Ascending aorta (tissue), 2 donors: Measurements from ENCODE around the gene ELMO1. TPM values are rescaled to one million over a fixed set of nuclear protein-coding genes. Genes with fewer than 3 reads are reported as not detected.

Source experiments
- DNase-seq, 2 donors: peaks; one replicate each; pipeline ENCODE4 v3.0.0-alpha.2; 2019; ENCODE audit warnings: low spot score in 2 of 2
- H3K27ac ChIP-seq, 2 donors: fragments of 200-600 bp; sonication (generic); one replicate each; pipeline ENCODE4 v1.5.1; 2016 to 2017; ENCODE audit warnings: mild to moderate bottlenecking in 1 of 2
- H3K27me3 ChIP-seq: fragments of 200-600 bp; sonication (generic); one replicate; pipeline ENCODE4 v1.5.1; 2017
- H3K36me3 ChIP-seq, 2 donors: fragments of 200-600 bp; sonication (generic); one replicate each; pipeline ENCODE4 v1.5.1; 2016
- H3K4me1 ChIP-seq, 2 donors: fragments of 200-600 bp; sonication (generic); one replicate each; pipeline ENCODE4 v1.5.1; 2016 to 2017; ENCODE audit warnings: mild to moderate bottlenecking in 1 of 2
- H3K4me3 ChIP-seq, 2 donors: fragments of 200-600 bp; sonication (generic); one replicate each; pipeline ENCODE4 v1.5.1; 2016 to 2017; ENCODE audit warnings: mild to moderate bottlenecking in 1 of 2
- H3K9me3 ChIP-seq, 2 donors: fragments of 200-600 bp; sonication (generic); one replicate each; pipeline ENCODE4 v1.5.1; 2016
- CTCF ChIP-seq, 3 experiments: fragments of 200-600 bp in 2 of 3; fragments of 450-650 bp in 1 of 3; sonication (generic) in 2 of 3; IDR thresholded peaks; one replicate each; pipeline ENCODE4 v1.5.1; 2016 to 2019; ENCODE audit warnings: antibody characterized with exemption in 3 of 3, mild to moderate bottlenecking in 1 of 3, moderate library complexity in 1 of 3
- intact Hi-C: fragments of 100-400 bp; cut with DNase I; formaldehyde crosslinking; loops from one replicate; pipeline ENCODE4 v1.15.1; 2023
- total RNA-seq: library from RNA; depleted of rRNA; stranded (reverse); fragments of >200 nt; gene quantifications from one replicate; pipeline ENCODE4 v1.1.0, GENCODE V29; 2016

Gene ELMO1
- total RNA-seq, 1 donor from 2014 or later, result 40.8 TPM

DNA sequence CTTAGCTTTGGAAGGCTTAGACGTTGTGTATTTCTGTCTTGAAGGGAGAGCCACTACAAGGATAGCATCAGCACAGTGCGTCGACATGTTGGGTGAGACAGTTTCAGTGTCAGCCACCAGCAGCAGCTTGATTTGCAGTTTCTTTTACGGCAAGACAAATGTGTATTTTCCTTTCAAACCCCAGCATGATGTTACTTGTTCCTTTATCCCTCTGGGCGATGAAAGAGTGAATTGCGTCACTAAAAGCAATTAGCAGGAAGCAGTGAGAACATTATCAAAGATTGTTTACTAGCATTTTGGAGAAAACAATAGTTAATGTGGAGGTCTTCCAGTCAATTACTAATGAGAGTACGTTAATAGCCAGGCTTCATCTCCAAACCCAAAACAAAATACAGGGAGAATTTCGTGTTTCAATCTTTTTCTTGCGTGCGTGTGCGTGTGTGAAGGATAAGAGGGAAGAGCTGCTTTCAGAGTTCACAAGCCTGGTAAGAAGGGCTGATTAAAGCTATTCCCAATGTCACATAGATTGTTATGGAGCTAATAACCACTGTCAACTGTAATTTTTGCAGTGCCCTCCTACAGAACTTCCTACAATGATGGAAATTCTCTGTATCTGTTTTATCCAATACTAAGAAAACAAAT lies 567.3 kb downstream of the ELMO1 start:
- DNase-seq, result no peak
- H3K4me1 ChIP-seq, result no peaks in the 10 kb centered on the region
- H3K9me3 ChIP-seq, result no peaks in the 10 kb centered on the region
- H3K4me3 ChIP-seq, result no peak overlapping the region
- H3K36me3 ChIP-seq, result no peaks in the 10 kb centered on the region
- no peaks in the 10 kb centered on the region for H3K27me3 ChIP-seq
- no peak overlapping the region for H3K27ac ChIP-seq
- TF ChIP-seq CTCF (IDR thresholded peaks at IDR 0.05), result no peak
- intact Hi-C loops, result no loop called here

- no peaks in the 10 kb centered on the region for H3K9me3 ChIP-seq
- no peaks in the 10 kb centered on the region for H3K36me3 ChIP-seq
- H3K27me3 ChIP-seq, result no peaks in the 10 kb centered on the region
- no peak for TF ChIP-seq CTCF (IDR thresholded peaks at IDR 0.05)
- no peak overlapping the region for H3K4me3 ChIP-seq
- DNase-seq, result no peak
- intact Hi-C loops, result no loop called here
- H3K27ac ChIP-seq, result no peak overlapping the region
- H3K4me1 ChIP-seq, result no peaks in the 10 kb centered on the region
Measured at GRCh38 chr7:36880108-36880507, 568.6 kb downstream of the ELMO1 start.

DNA sequence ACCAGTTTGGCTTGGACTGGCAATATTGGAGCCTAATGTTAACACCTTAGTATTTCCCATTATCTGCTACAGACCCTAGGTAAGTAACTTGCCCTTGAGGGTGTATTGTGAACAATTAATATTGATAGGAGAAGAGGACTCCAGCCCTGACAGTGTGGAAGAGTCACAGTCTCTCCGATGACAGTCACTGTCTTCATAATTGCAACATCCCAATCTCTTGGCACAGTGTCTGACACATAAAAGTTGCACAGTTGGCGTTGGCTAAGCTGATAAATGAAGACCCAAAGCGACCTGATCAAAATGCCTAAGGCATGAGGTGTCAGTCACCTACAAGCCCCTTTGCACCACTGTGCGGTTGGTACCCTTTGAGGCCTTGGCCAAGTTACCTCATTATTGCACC lies 569.6 kb downstream of the ELMO1 start:
- H3K4me3 ChIP-seq, result no peak overlapping the region
- H3K27ac ChIP-seq, result no peak overlapping the region
- TF ChIP-seq CTCF (IDR thresholded peaks at IDR 0.05), result no peak
- H3K9me3 ChIP-seq, result no peaks in the 10 kb centered on the region
- no peaks in the 10 kb centered on the region for H3K4me1 ChIP-seq
- intact Hi-C loops, result no loop called here
- no peaks in the 10 kb centered on the region for H3K36me3 ChIP-seq
- DNase-seq, result no peak
- no peaks in the 10 kb centered on the region for H3K27me3 ChIP-seq

- no peaks in the 10 kb centered on the region for H3K36me3 ChIP-seq
- no peak for DNase-seq
Measured at GRCh38 chr7:36878288-36878687, 570.4 kb downstream of the ELMO1 start.

DNA sequence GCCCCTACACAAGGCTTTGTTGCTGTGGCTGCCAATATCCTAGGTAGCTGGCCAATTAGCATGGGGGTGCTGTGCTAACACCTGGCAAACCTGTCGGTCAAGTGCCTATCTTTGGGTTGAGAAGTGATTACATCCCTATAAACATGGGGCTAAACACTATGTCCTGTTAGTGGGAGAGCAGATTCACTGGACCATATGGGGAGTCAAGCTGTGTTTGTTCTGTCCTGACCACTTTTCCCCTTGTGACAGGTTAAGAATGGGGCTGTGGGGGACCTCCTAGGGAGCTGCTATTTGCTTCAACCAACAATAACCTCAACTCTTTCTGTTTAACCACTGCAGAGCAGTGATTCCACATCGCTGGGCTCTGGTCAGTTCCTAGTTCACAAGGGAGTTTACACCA lies 572.9 kb downstream of the ELMO1 start:
- intact Hi-C loops, result no loop called here
- Histone ChIP-seq H3K36me3 (no peaks in the 10 kb centered on the region), H3K9me3 (no peaks in the 10 kb centered on the region), H3K4me3 (no peak overlapping the region), H3K4me1 (no peaks in the 10 kb centered on the region), H3K27ac (no peak overlapping the region), H3K27me3 (no peaks in the 10 kb centered on the region)
- no peak for DNase-seq
- TF ChIP-seq CTCF (IDR thresholded peaks at IDR 0.05), result no peak

More at GRCh38 chr7:36878288-36878687, 570.4 kb downstream of the ELMO1 start:
- no peaks in the 10 kb centered on the region for H3K9me3 ChIP-seq
- no peaks in the 10 kb centered on the region for H3K4me1 ChIP-seq
- no peak overlapping the region for H3K27ac ChIP-seq
- H3K4me3 ChIP-seq, result no peak overlapping the region
- TF ChIP-seq CTCF (IDR thresholded peaks at IDR 0.05), result no peak
- intact Hi-C loops, result no loop called here
- H3K27me3 ChIP-seq, result no peaks in the 10 kb centered on the region

- Histone ChIP-seq H3K27me3 (no peaks in the 10 kb centered on the region), H3K4me3 (no peak overlapping the region), H3K9me3 (no peaks in the 10 kb centered on the region), H3K4me1 (no peaks in the 10 kb centered on the region), H3K36me3 (no peaks in the 10 kb centered on the region), H3K27ac (no peak overlapping the region)
- no peak for TF ChIP-seq CTCF (IDR thresholded peaks at IDR 0.05)
- intact Hi-C loops, result no loop called here
- DNase-seq, result no peak
Measured at GRCh38 chr7:36874041-36874440, 574.6 kb downstream of the ELMO1 start.
